Loucy (cell line): Measurements from ENCODE around the gene ADGRL2.

Source experiments
- H2AFZ ChIP-seq: fragments of 200-600 bp; sonication (generic); 2 replicates; pipeline ENCODE4 v1.6.0; 2016; ENCODE audit warnings: antibody characterized with exemption, mild to moderate bottlenecking, low read length, moderate library complexity
- H3F3A ChIP-seq: fragments of 200-600 bp; 2 replicates; pipeline ENCODE4 v1.6.0; 2016; ENCODE audit warnings: antibody characterized with exemption, low read depth, mild to moderate bottlenecking
- H3K27me3 ChIP-seq: fragments of 200-600 bp; sonication (generic); 2 replicates; pipeline ENCODE4 v1.6.1; 2014; ENCODE audit warnings: low read length, mild to moderate bottlenecking; ENCODE audit not compliant: insufficient read depth, poor library complexity, severe bottlenecking
- H3K36me3 ChIP-seq: fragments of 200-600 bp; sonication (generic); 2 replicates; pipeline ENCODE4 v1.6.1; 2016; ENCODE audit warnings: low read length; ENCODE audit not compliant: insufficient read depth
- H3K4me1 ChIP-seq: fragments of 200-600 bp; sonication (generic); 2 replicates; pipeline ENCODE4 v1.5.1; 2014; ENCODE audit warnings: low read length, mild to moderate bottlenecking; ENCODE audit not compliant: insufficient read depth, poor library complexity, severe bottlenecking
- H3K4me2 ChIP-seq: fragments of 200-600 bp; sonication (generic); 2 replicates; pipeline ENCODE4 v1.6.0; 2014; ENCODE audit warnings: antibody characterized with exemption, low read length, low read depth, mild to moderate bottlenecking; ENCODE audit not compliant: poor library complexity, severe bottlenecking
- H3K4me3 ChIP-seq: fragments of 200-600 bp; sonication (generic); 2 replicates; pipeline ENCODE4 v1.5.1; 2014; ENCODE audit warnings: low read length, mild to moderate bottlenecking, mixed read lengths; ENCODE audit not compliant: poor library complexity, severe bottlenecking
- H3K79me2 ChIP-seq: fragments of 200-600 bp; sonication (generic); 2 replicates; pipeline ENCODE4 v1.6.1; 2014; ENCODE audit warnings: low read length; ENCODE audit not compliant: insufficient read depth
- H3K9ac ChIP-seq: fragments of 200-600 bp; sonication (generic); 2 replicates; pipeline ENCODE4 v1.6.0; 2014; ENCODE audit warnings: mild to moderate bottlenecking, low read depth, low read length, moderate library complexity; ENCODE audit not compliant: poor library complexity, severe bottlenecking
- H3K9me2 ChIP-seq: fragments of 200-600 bp; sonication (generic); replicated peaks from 2 replicates; pipeline ENCODE4 v1.6.1; 2016; ENCODE audit warnings: low read depth, low read length, mixed read lengths
- H3K9me3 ChIP-seq: fragments of 200-600 bp; sonication (generic); 2 replicates; pipeline ENCODE4 v1.6.1; 2014; ENCODE audit warnings: mild to moderate bottlenecking, antibody characterized with exemption, low read length, low read depth; ENCODE audit not compliant: insufficient read depth
- H4K20me1 ChIP-seq: fragments of 200-600 bp; sonication (generic); 2 replicates; pipeline ENCODE4 v1.6.0; 2014; ENCODE audit warnings: antibody characterized with exemption, low read length, mild to moderate bottlenecking; ENCODE audit not compliant: insufficient read depth, poor library complexity, severe bottlenecking
- EZH2phosphoT487 ChIP-seq: fragments of 200-600 bp; IDR thresholded peaks from 2 replicates; pipeline ENCODE4 v1.6.1; 2018; ENCODE audit warnings: antibody characterized with exemption, mild to moderate bottlenecking, moderate library complexity, borderline replicate concordance
- TF ChIP-seq, protein P1 (sequence below): fragments of 200-600 bp; sonication (generic); conservative IDR thresholded peaks from 2 replicates; pipeline ENCODE4 v1.5.1; 2014; ENCODE audit warnings: mild to moderate bottlenecking, antibody characterized with exemption, low read length

The ADGRL2 gene

DNA sequence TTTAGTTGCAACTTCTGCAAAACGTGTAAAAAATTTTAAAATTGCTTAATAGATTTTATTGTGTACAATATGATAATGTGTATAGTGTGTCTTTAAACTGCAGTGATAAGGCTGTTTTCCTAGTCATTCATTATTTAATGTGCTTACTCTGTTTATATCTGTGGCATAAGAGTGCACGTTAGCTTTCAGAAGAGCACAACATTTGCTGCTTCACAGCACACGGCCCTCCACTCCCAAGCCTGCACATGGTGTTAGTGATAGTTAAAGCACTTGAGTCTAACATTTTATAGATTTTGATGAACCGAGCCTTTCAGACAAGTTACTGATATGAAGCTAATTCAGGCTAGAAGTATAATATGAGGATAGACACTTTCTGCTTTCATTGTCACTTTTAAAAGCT lies 120.6 kb downstream of the ADGRL2 start:
- H2AFZ ChIP-seq = no peak overlapping the region
- H3K36me3 ChIP-seq = no peaks in the 10 kb centered on the region
- TF ChIP-seq EZH2phosphoT487 = no peak
- TF ChIP-seq, protein P1, sequence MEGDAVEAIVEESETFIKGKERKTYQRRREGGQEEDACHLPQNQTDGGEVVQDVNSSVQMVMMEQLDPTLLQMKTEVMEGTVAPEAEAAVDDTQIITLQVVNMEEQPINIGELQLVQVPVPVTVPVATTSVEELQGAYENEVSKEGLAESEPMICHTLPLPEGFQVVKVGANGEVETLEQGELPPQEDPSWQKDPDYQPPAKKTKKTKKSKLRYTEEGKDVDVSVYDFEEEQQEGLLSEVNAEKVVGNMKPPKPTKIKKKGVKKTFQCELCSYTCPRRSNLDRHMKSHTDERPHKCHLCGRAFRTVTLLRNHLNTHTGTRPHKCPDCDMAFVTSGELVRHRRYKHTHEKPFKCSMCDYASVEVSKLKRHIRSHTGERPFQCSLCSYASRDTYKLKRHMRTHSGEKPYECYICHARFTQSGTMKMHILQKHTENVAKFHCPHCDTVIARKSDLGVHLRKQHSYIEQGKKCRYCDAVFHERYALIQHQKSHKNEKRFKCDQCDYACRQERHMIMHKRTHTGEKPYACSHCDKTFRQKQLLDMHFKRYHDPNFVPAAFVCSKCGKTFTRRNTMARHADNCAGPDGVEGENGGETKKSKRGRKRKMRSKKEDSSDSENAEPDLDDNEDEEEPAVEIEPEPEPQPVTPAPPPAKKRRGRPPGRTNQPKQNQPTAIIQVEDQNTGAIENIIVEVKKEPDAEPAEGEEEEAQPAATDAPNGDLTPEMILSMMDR = no peak
- H3K9me3 ChIP-seq = no peaks in the 10 kb centered on the region
- H4K20me1 ChIP-seq = no peaks in the 10 kb centered on the region
- H3K9me2 ChIP-seq = no peaks in the 10 kb centered on the region
- H3K27me3 ChIP-seq = no peaks in the 10 kb centered on the region
- H3K4me3 ChIP-seq = no peak overlapping the region
- H3K79me2 ChIP-seq = no peaks in the 10 kb centered on the region
- no peaks in the 10 kb centered on the region for H3F3A ChIP-seq
- peaks cover 29% of the 10 kb centered on the region for H3K4me1 ChIP-seq
- no peak overlapping the region for H3K4me2 ChIP-seq
- H3K9ac ChIP-seq = no peak overlapping the region

DNA sequence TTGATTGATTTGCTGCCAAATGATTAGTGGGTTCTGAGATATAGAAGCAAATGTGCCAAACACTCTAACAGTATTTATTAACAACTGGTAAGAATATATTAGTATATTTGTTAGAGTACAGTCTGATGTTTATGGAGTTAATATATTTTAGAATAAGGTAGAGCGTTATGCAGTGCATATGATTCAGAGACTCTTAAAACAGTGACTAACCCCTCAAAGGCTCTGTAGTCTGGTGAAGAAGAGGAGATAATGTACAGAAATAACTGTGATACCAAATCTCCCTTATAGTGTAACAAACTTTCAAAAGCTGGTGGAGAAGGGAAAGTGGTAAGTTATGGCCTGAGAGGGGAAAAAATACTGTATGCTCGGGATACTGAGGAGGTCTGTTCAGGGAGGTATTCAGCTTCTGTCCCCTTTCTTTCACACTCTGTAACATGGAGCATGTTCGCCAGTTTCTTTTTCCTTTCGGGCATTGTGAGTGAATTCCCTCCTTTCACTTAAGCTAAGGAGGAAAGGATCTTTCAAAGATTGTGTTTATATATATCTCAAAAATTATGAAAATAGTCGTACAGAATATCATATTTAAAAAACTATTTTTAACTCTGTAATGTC lies 121.2 kb downstream of the ADGRL2 start:
- TF ChIP-seq EZH2phosphoT487 = no peak
- TF ChIP-seq, protein P1 = no peak
- no peak overlapping the region for H3K9ac ChIP-seq
- peaks cover 29% of the 10 kb centered on the region for H3K4me1 ChIP-seq
- no peak overlapping the region for H3K4me2 ChIP-seq
- no peaks in the 10 kb centered on the region for H3K79me2 ChIP-seq
- no peaks in the 10 kb centered on the region for H3F3A ChIP-seq
- no peaks in the 10 kb centered on the region for H3K36me3 ChIP-seq
- no peaks in the 10 kb centered on the region for H3K9me2 ChIP-seq
- H3K9me3 ChIP-seq = no peaks in the 10 kb centered on the region
- no peak overlapping the region for H3K4me3 ChIP-seq
- H2AFZ ChIP-seq = no peak overlapping the region
- H3K27me3 ChIP-seq = no peaks in the 10 kb centered on the region
- H4K20me1 ChIP-seq = no peaks in the 10 kb centered on the region

DNA sequence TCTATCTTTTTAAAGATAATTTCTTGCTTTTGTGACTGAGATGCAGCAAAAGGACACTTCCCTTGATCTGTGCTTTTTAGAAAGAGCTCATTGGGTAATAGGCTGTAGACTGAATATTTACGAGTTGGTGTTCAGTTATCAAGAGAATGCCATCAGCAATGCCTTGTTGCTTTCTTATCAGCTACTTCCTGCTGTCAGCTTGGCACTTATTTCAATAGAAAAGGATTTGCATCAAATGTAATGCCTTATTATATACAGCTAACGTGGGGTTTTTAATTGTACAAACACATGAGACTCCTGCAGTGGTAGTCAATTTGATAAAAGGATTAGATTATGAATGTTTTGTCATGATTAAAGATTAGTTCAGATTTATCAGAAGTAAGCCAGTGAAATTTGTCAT lies 122.2 kb downstream of the ADGRL2 start:
- Histone ChIP-seq H3K9ac (no peak overlapping the region), H3K9me3 (no peaks in the 10 kb centered on the region), H3K4me1 (peaks cover 27% of the 10 kb centered on the region)

More for the DNA sequence above, 122.2 kb downstream of the ADGRL2 start:
- no peaks in the 10 kb centered on the region for H3F3A ChIP-seq
- no peaks in the 10 kb centered on the region for H3K79me2 ChIP-seq
- TF ChIP-seq, protein P1 = no peak
- no peak for TF ChIP-seq EZH2phosphoT487
- H3K27me3 ChIP-seq = no peaks in the 10 kb centered on the region
- H3K36me3 ChIP-seq = no peaks in the 10 kb centered on the region
- no peak overlapping the region for H3K4me3 ChIP-seq
- no peaks in the 10 kb centered on the region for H3K9me2 ChIP-seq
- no peak overlapping the region for H2AFZ ChIP-seq
- H4K20me1 ChIP-seq = no peaks in the 10 kb centered on the region
- H3K4me2 ChIP-seq = no peak overlapping the region
